Measurements from ENCODE around the gene TBC1D2B. TPM values are rescaled to one million over a fixed set of nuclear protein-coding genes. Genes with fewer than 3 reads are reported as not detected.
A peak's percentile ranks its signal among the peaks of the same experiment; 100 is the strongest.

Gene TBC1D2B
- total and polyA plus RNA-seq, 3 donors from 2014 or later = 28.9 to 41.5 (median 40.6) TPM

- WGBS, 2 donors = 82 to 83% methylated on average over 10 to 11 of the region's 11 CpGs
- H3K36me3 ChIP-seq (ENCODE audit: low read depth, missing control alignments) = no peaks in the 10 kb centered on the region
- intact Hi-C loops (cut with DNase I; ENCODE audit: low total_unique reads) = no loop called here
- H3K27me3 ChIP-seq = no peaks in the 10 kb centered on the region
- DNase-seq = no peak
- no peak overlapping the region for H3K27ac ChIP-seq
- no peak for TF ChIP-seq POLR2A (IDR thresholded peaks at IDR 0.05)
- no peak for TF ChIP-seq CTCF (IDR thresholded peaks at IDR 0.05)
- H3K4me3 ChIP-seq = no peak overlapping the region
- H3K4me1 ChIP-seq = peaks cover 7% of the 10 kb centered on the region
- no peaks in the 10 kb centered on the region for H3K9me3 ChIP-seq
These were observed 2.0 kb upstream of the TBC1D2B start for GRCh38 chr15:78079298-78080087.

- Histone ChIP-seq H3K27me3 (no peaks in the 10 kb centered on the region), H3K4me1 (no peaks in the 10 kb centered on the region), H3K4me3 (peak overlapping the region; percentile 81 to 85), H3K27ac (peak overlapping the region in 1 of 2 donors; percentile 84), H3K9me3 (no peaks in the 10 kb centered on the region), H3K36me3 (ENCODE audit: low read depth, missing control alignments) (no peaks in the 10 kb centered on the region)
- no peak for DNase-seq
- TF ChIP-seq POLR2A (IDR thresholded peaks at IDR 0.05) (no peak), CTCF (IDR thresholded peaks at IDR 0.05) (no peak)
- 5 to 21% methylated on average over 7 of the region's 7 CpGs for WGBS, 2 donors
- intact Hi-C loops (cut with DNase I; ENCODE audit: low total_unique reads) = no loop called here
These were observed 330 bp upstream of the TBC1D2B start for GRCh38 chr15:78077871-78078210.

GRCh38 chr15:78076231-78077052 lies 1.1 kb downstream of the TBC1D2B start:
- DNase-seq = peak; percentile 27
- H3K4me1 ChIP-seq = peaks cover 10% of the 10 kb centered on the region
- TF ChIP-seq POLR2A (IDR thresholded peaks at IDR 0.05) = no peak
- no peaks in the 10 kb centered on the region for H3K9me3 ChIP-seq
- intact Hi-C loops (cut with DNase I; ENCODE audit: low total_unique reads) = no loop called here
- peak overlapping the region; percentile 76 to 84 for H3K27ac ChIP-seq
- 20 to 23% methylated on average over 17 of the region's 17 CpGs for WGBS, 2 donors
- H3K36me3 ChIP-seq (ENCODE audit: low read depth, missing control alignments) = no peaks in the 10 kb centered on the region
- no peaks in the 10 kb centered on the region for H3K27me3 ChIP-seq
- peak overlapping the region; percentile 81 to 85 for H3K4me3 ChIP-seq

GRCh38 chr15:78075490-78076230 lies 1.9 kb downstream of the TBC1D2B start:
- Histone ChIP-seq H3K27me3 (no peaks in the 10 kb centered on the region), H3K4me3 (peak overlapping the region; percentile 81 to 85), H3K4me1 (peaks cover 12% of the 10 kb centered on the region), H3K36me3 (ENCODE audit: low read depth, missing control alignments) (no peaks in the 10 kb centered on the region), H3K9me3 (no peaks in the 10 kb centered on the region), H3K27ac (peak overlapping the region; percentile 76 to 84)
- TF ChIP-seq POLR2A (IDR thresholded peaks at IDR 0.05) = no peak
- TF ChIP-seq CTCF (IDR thresholded peaks at IDR 0.05) = no peak
- DNase-seq = peak; percentile 75
- 11 to 26% methylated on average over 6 to 7 of the region's 7 CpGs for WGBS, 2 donors
- intact Hi-C loops (cut with DNase I; ENCODE audit: low total_unique reads) = no loop called here

Data from testis (tissue), 3 donors.